IPS-20b (cell line): ENCODE results near the gene FAM131C.
"Not testable (repeated sequence)": the region's sequence is repeated elsewhere in the genome, so short reads cannot be mapped to it uniquely, and the experiment has no call there.

Source experiments
- H3K27ac ChIP-seq: one replicate; pipeline ENCODE4 v1.5.1; 2013; ENCODE audit warnings: low read length
- H3K27me3 ChIP-seq: 2 replicates; pipeline ENCODE4 v1.6.1; 2013; ENCODE audit warnings: mild to moderate bottlenecking, low read length, inconsistent platforms; ENCODE audit not compliant: insufficient read depth
- H3K36me3 ChIP-seq: 2 replicates; pipeline ENCODE4 v1.6.1; 2013; ENCODE audit warnings: low read depth, mild to moderate bottlenecking, inconsistent platforms, low read length, moderate library complexity; ENCODE audit not compliant: insufficient read depth
- H3K4me1 ChIP-seq: 2 replicates; pipeline ENCODE4 v1.6.1; 2013; ENCODE audit warnings: mild to moderate bottlenecking, control low read depth, inconsistent platforms, low read length, moderate library complexity; ENCODE audit not compliant: insufficient read depth
- H3K4me3 ChIP-seq: 2 replicates; pipeline ENCODE4 v1.5.1; 2013; ENCODE audit warnings: mild to moderate bottlenecking, low read length, inconsistent platforms
- H3K9ac ChIP-seq: 2 replicates; pipeline ENCODE4 v1.6.1; 2013; ENCODE audit warnings: low read depth, mild to moderate bottlenecking, inconsistent platforms, low read length, moderate library complexity
- H3K9me3 ChIP-seq: 2 replicates; pipeline ENCODE4 v1.6.1; 2013; ENCODE audit warnings: mild to moderate bottlenecking, low read depth, low read length, inconsistent platforms; ENCODE audit not compliant: insufficient read depth

The FAM131C gene

GRCh38 chr1:16026302-16026701 is 47.1 kb downstream of the FAM131C start:
- Histone ChIP-seq H3K27me3 (peaks cover 41% of the 10 kb centered on the region), H3K4me3 (peak overlapping the region; percentile 61; the same call in 1 of the 2 replicates)
- not testable (repeated sequence) for H3K4me1 ChIP-seq, H3K9me3 ChIP-seq, H3K9ac ChIP-seq, H3K36me3 ChIP-seq, H3K27ac ChIP-seq

GRCh38 chr1:16023050-16023653 is 50.3 kb downstream of the FAM131C start:
- H3K4me1 ChIP-seq = no peaks in the 10 kb centered on the region; the same call in 1 of the 2 replicates
- H3K36me3 ChIP-seq = no peaks in the 10 kb centered on the region
- H3K9me3 ChIP-seq = no peaks in the 10 kb centered on the region
- peaks cover 44% of the 10 kb centered on the region for H3K27me3 ChIP-seq
- H3K9ac ChIP-seq = no peak overlapping the region
- H3K4me3 ChIP-seq = no peak overlapping the region
- H3K27ac ChIP-seq = no peak overlapping the region

GRCh38 chr1:16022393-16022792 is 51.1 kb downstream of the FAM131C start:
- no peak overlapping the region for H3K27ac ChIP-seq
- peaks cover 44% of the 10 kb centered on the region for H3K27me3 ChIP-seq
- no peak overlapping the region for H3K9ac ChIP-seq
- no peaks in the 10 kb centered on the region for H3K9me3 ChIP-seq
- H3K4me1 ChIP-seq = peaks cover under 1% of the 10 kb centered on the region; the same call in 1 of the 2 replicates
- no peak overlapping the region for H3K4me3 ChIP-seq
- no peaks in the 10 kb centered on the region for H3K36me3 ChIP-seq

GRCh38 chr1:16021681-16022080 is 51.8 kb downstream of the FAM131C start, which contains the start of gene CLCNKA:
Gene CLCNKA (plus strand): TSS chr1:16022036. CDS start chr1:16022620, 584 bp downstream.
- Histone ChIP-seq H3K27ac (no peak within 1 kb of the TSS), H3K36me3 (no peaks in the 10 kb centered on the region), H3K9ac (no peak within 1 kb of the TSS), H3K27me3 (peaks cover 44% of the 10 kb centered on the region), H3K4me3 (no peak within 1 kb of the TSS), H3K4me1 (peaks cover 3% of the 10 kb centered on the region; the same call in 1 of the 2 replicates), H3K9me3 (no peaks in the 10 kb centered on the region)

DNA sequence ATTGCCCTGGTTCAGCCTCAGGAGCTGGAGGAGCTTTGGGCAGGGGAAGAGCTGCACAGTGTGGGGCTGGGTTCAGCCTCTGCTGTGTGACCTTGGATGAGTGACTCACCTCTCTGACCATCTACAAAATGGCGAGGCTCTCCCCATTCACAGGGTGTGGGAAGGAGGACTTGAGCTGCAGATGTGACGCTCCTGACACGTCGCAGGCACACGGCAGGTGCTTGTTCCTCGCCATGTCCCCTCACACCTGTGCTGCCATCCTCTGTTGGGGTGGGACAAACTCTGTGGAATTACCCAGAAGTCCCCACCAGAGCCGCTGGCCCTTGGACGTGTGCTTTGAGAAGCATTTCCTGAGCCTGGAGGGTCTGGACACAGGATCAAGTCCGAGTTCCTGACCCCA is 52.6 kb downstream of the FAM131C start:
- H3K27ac ChIP-seq, H3K4me3 ChIP-seq, H3K9me3 ChIP-seq, H3K9ac ChIP-seq, H3K36me3 ChIP-seq, H3K4me1 ChIP-seq: not testable (repeated sequence)
- H3K27me3 ChIP-seq = peaks cover 44% of the 10 kb centered on the region

- Histone ChIP-seq H3K27me3 (peaks cover 42% of the 10 kb centered on the region), H3K9me3 (no peaks in the 10 kb centered on the region), H3K4me3 (no peak overlapping the region), H3K36me3 (no peaks in the 10 kb centered on the region), H3K4me1 (peaks cover 3% of the 10 kb centered on the region; the same call in 1 of the 2 replicates), H3K27ac (no peak overlapping the region), H3K9ac (no peak overlapping the region)
Observed at GRCh38 chr1:16020325-16020724, 53.1 kb downstream of the FAM131C start.

DNA sequence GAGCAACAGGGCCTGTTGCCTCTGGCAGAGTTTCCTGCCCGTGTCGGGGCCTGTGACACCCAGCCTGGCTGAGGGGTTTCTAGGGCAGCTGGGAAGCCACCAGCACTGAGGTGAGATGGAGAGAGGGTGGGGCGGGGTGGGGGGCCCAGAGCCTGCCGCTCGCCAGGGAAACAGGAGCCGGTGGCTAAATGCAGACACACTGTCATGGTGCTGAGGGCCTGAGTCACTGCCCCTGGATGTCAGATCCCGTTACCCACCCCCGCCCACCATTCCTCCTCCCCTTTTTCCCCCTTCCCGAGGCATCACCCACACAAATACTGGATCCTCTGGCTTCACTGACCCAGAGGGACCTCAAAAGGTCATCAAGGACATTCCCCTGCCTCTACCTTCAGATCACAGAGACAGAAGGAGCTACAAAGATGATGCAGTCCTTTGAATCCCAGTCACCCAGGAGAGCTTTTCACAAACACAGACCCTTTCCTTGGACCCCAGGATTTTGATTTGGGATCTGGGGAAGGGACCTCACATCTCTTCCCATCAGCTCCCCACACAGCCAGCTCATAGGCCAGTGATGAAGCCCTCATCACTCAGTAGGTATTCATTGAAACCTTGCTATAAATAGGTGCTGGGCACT is 53.7 kb downstream of the FAM131C start:
- Histone ChIP-seq H3K36me3 (no peaks in the 10 kb centered on the region), H3K9me3 (no peaks in the 10 kb centered on the region), H3K4me1 (peaks cover 3% of the 10 kb centered on the region; the same call in 1 of the 2 replicates), H3K9ac (no peak overlapping the region), H3K4me3 (no peak overlapping the region), H3K27me3 (peaks cover 36% of the 10 kb centered on the region), H3K27ac (no peak overlapping the region)

DNA sequence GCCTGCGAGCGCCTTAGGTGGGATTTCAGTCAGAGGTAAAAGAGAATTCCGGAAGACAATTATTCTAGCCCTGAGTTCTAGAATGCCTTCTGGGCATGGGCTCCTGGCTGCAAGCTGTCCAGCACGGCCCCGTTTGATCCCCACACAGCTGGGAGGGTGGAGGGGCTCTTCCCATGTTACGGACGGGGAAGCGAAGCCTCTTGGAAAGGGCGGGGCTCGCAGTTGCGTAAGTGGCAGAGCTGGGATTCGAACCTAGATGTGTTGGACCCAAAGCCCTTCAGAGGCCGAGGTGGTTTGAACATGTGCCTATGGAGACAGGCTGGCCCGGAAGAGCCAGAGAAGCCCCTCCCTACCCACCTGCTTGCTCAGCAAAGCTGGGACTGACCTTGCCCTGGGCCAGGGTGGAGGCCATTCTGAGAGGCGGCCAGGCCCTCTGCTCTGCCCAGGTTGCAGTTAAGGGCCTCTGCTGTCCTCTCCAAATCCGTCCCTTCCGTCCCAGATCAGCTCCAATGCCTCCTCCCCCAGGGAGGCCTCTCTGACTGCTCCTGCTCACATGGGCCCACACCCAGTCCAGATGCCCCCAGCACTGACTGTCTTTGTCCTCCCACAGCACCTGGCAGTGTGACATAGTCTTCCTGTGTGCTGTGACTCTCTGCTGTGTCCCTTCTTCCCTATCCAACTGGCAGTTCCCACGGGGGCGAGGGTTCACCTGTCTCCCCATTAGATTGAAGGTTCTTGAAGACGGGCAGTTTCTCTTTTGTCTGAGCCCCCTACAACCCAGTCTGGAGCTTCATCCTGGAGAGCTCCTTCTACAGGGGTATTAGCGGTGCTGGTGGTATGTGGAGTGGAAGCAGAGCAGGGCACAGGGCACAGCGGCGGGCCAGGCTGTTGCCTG is 54.5 kb downstream of the FAM131C start:
- peaks cover 29% of the 10 kb centered on the region for H3K27me3 ChIP-seq
- no peak overlapping the region for H3K4me3 ChIP-seq
- H3K36me3 ChIP-seq = no peaks in the 10 kb centered on the region
- H3K9me3 ChIP-seq = no peaks in the 10 kb centered on the region
- peaks cover 3% of the 10 kb centered on the region; the same call in 1 of the 2 replicates for H3K4me1 ChIP-seq
- no peak overlapping the region for H3K9ac ChIP-seq
- H3K27ac ChIP-seq = no peak overlapping the region

GRCh38 chr1:16018308-16018707 is 55.1 kb downstream of the FAM131C start:
- Histone ChIP-seq H3K9ac (no peak overlapping the region), H3K27me3 (peaks cover 22% of the 10 kb centered on the region), H3K36me3 (no peaks in the 10 kb centered on the region), H3K27ac (no peak overlapping the region), H3K4me3 (no peak overlapping the region), H3K4me1 (peaks cover 8% of the 10 kb centered on the region; the same call in 1 of the 2 replicates), H3K9me3 (no peaks in the 10 kb centered on the region)

GRCh38 chr1:16017461-16018303 is 55.8 kb downstream of the FAM131C start, which contains the start of gene HSPB7:
Gene HSPB7 (minus strand): TSS chr1:16018043. CDS start chr1:16017963, 80 bp downstream.
- peaks cover 8% of the 10 kb centered on the region; the same call in 1 of the 2 replicates for H3K4me1 ChIP-seq
- no peak within 1 kb of the TSS for H3K4me3 ChIP-seq
- H3K36me3 ChIP-seq = no peaks in the 10 kb centered on the region
- H3K27me3 ChIP-seq = peaks cover 16% of the 10 kb centered on the region; the same call in 1 of the 2 replicates
- H3K27ac ChIP-seq = no peak within 1 kb of the TSS
- H3K9ac ChIP-seq = no peak within 1 kb of the TSS
- no peaks in the 10 kb centered on the region for H3K9me3 ChIP-seq

DNA sequence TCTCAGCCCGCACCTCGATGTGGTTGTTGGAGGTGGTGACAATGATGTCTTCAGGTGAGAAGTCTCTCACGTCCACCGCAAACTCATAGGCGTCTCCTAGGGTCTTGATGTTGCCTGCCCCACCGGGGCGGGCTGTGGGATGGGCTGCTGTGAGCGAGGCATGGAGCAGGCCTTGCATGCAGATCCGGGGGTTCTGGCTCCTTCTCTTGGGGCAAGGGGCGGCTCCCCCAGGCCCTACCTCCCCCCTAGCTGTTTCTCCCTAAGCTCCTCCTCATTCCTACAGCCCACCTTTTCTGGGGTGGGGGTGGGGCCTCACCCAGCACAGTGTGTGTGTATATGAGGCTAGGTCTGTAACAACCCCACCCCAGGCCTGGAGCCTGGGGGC is 56.4 kb downstream of the FAM131C start:
- Histone ChIP-seq H3K4me1 (peaks cover 12% of the 10 kb centered on the region; the same call in 1 of the 2 replicates), H3K36me3 (no peaks in the 10 kb centered on the region), H3K27me3 (peaks cover 10% of the 10 kb centered on the region; the same call in 1 of the 2 replicates), H3K27ac (no peak overlapping the region), H3K9ac (no peak overlapping the region), H3K4me3 (no peak overlapping the region), H3K9me3 (no peaks in the 10 kb centered on the region)
